ENCODE results near the gene PHOX2B. TPM values are rescaled to one million over a fixed set of nuclear protein-coding genes. Genes with fewer than 3 reads are reported as not detected.

The PHOX2B gene
- total and polyA plus RNA-seq, 2 of the 4 experiments (the other 2 are of a cell fraction): not detected

GRCh38 chr4:41757521-41758156 is 9.1 kb upstream of the PHOX2B start:
- intact Hi-C loops (cut with micrococcal nuclease) (no loop called here), dilution Hi-C loops (cut with HindIII; ENCODE audit: low sequenced_read_pairs, unreplicated experiment) (no loop called here), in situ Hi-C loops (cut with MboI; ENCODE audit: low sequenced_read_pairs) (no loop called here)
- Histone ChIP-seq H2BK20ac (ENCODE audit: low read depth, low read length) (no peak overlapping the region), H2BK5ac (ENCODE audit: low read depth, low read length, poor library complexity, severe bottlenecking) (no peak overlapping the region), H3K9ac (ENCODE audit: low read depth, low read length) (no peak overlapping the region), H3K4me1 (ENCODE audit: control insufficient read depth, insufficient read depth, low read length) (no peaks in the 10 kb centered on the region), H3K4me2 (ENCODE audit: low read depth, low read length) (no peak overlapping the region), H3K18ac (ENCODE audit: low read depth, low read length) (no peak overlapping the region), H2AK5ac (ENCODE audit: low read depth, low read length) (no peak overlapping the region), H3K27me3 (ENCODE audit: control insufficient read depth, insufficient read depth, low read length) (peaks cover 49% of the 10 kb centered on the region), H3K23ac (ENCODE audit: low read depth, low read length) (no peak overlapping the region), H4K91ac (ENCODE audit: insufficient read depth, low read depth, low read length) (no peak overlapping the region), H3K4ac (ENCODE audit: low read depth, low read length) (no peak overlapping the region), H2AFZ (replicated peaks; ENCODE audit: low read length, poor library complexity) (no peak overlapping the region), H4K20me1 (ENCODE audit: insufficient read depth, low read length) (no peaks in the 10 kb centered on the region), H4K8ac (ENCODE audit: low read depth in 2 of 2, low read length in 2 of 2) (no peak overlapping the region), H3K9me1 (ENCODE audit: insufficient read depth, low read length) (no peaks in the 10 kb centered on the region), H2AK9ac (replicated peaks; ENCODE audit: low read depth, low read length, poor library complexity) (no peak overlapping the region), H3K56ac (ENCODE audit: extremely low read depth, insufficient read depth, low read length) (no peak overlapping the region), H3K9me3 (ENCODE audit: control insufficient read depth, insufficient read depth, low read length) (no peaks in the 10 kb centered on the region), H3K27ac (ENCODE audit: insufficient read depth, low read length) (no peak overlapping the region), H3K4me3 (ENCODE audit: insufficient read depth, low read depth, low read length) (no peak overlapping the region), H3K36me3 (ENCODE audit: control insufficient read depth, insufficient read depth, low read length) (no peaks in the 10 kb centered on the region), H2BK120ac (ENCODE audit: low read depth, low read length) (no peak overlapping the region), H3K79me1 (ENCODE audit: low read depth in 1 of 2, low read length in 2 of 2) (no peaks in the 10 kb centered on the region), H3K14ac (replicated peaks; ENCODE audit: low read depth, low read length) (no peak overlapping the region), H2BK15ac (ENCODE audit: low read depth, low read length) (no peak overlapping the region), H4K5ac (ENCODE audit: low read depth, low read length) (no peak overlapping the region)
- TF ChIP-seq NFE2L2 (IDR thresholded peaks at IDR 0.05; ENCODE audit: low read depth, low read length) (no peak), RAD21 (IDR thresholded peaks at IDR 0.05; ENCODE audit: low read length) (no peak), ELK1 (IDR thresholded peaks at IDR 0.05; ENCODE audit: borderline replicate concordance, low read depth, low read length) (no peak), POLR2A (IDR thresholded peaks at IDR 0.05; ENCODE audit: low read depth, low read length) (no peak), USF2 (IDR thresholded peaks at IDR 0.05; ENCODE audit: low read depth, low read length) (no peak), CTCF (conservative IDR thresholded peaks at IDR 0.05; ENCODE audit: low read depth, low read length) (no peak), MAFK (IDR thresholded peaks at IDR 0.05; ENCODE audit: low read depth, low read length) (no peak), MXI1 (IDR thresholded peaks at IDR 0.05; ENCODE audit: borderline replicate concordance, low read depth, low read length) (no peak), MAZ (IDR thresholded peaks at IDR 0.05; ENCODE audit: borderline replicate concordance, low read depth, low read length) (no peak), CHD1 (IDR thresholded peaks at IDR 0.05; ENCODE audit: low read depth, low read length) (no peak), CEBPB (IDR thresholded peaks at IDR 0.05; ENCODE audit: low read depth, low read length) (no peak), RCOR1 (IDR thresholded peaks at IDR 0.05; ENCODE audit: insufficient replicate concordance, low read length) (no peak), RFX5 (IDR thresholded peaks at IDR 0.05; ENCODE audit: low read depth, low read length) (no peak), BHLHE40 (IDR thresholded peaks at IDR 0.05; ENCODE audit: low read depth, low read length) (no peak), SMC3 (IDR thresholded peaks at IDR 0.05; ENCODE audit: low read depth, low read length) (no peak), FOS (IDR thresholded peaks at IDR 0.05; ENCODE audit: low read depth, low read length) (no peak)
- WGBS, 2 experiments (ENCODE audit: extremely low coverage in 2 of 2, insufficient read length in 1 of 2): no CpG with 5 or more reads among the region's 3 CpGs
- POLR2A ChIA-PET (ENCODE audit: unreplicated experiment): no interaction called here
- BruUV-seq (replicated peaks): no TSS peak
- CTCF ChIA-PET: no interaction called here
- no peak for ATAC-seq (ENCODE audit: low read depth)
- no peak for DNase-seq

Measured in IMR-90 (cell line).